ENCODE data around the gene LARP4B.
"Not testable (repeated sequence)": the region's sequence is repeated elsewhere in the genome, so short reads cannot be mapped to it uniquely, and the experiment has no call there.

The LARP4B gene

DNA sequence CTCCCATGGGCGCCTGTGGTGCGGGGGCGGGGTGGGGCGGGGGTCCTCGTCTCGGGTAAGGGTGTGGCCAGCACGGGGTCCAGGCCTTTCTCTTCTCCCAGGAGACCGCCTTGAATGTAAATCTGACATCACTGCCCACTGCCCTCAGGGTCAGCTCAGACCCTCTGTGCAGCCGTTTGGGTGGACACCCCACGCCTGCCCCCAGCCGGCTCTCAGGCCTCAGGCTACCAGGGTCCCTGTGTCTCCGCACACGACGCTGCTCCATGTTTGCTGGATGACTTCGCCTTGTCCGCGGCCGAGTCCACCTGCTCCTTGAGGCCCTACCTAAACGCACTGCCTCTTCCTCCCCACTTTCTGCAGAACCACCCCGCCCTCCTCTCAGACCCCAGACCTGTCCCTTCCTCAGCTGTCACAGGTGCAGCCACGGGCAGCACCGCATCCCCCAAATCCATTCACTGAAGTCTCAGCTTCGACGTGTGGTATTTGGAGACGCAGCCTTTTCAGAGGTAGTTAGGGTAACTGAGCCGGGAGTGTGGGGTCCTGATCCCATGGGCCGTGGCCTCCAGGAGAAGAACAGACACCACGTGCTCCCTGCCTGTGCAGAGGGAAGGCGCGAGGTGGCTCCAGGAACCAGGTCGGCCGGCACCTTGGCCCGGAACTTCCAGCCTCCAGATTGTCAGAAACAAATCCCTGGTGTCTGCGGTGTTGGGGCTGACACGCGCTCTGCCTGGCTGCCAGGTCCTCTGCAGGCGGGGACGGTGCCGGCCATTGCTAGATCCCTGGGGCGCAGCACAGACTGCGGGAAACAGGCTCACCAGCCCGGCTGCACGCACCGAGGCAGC lies 144.7 kb downstream of the LARP4B start:
- no peak for DNase-seq (ENCODE audit: low spot score)

GRCh38 chr10:785861-786214 lies 145.7 kb downstream of the LARP4B start:
- DNase-seq (ENCODE audit: low spot score): no peak

GRCh38 chr10:785089-785860 lies 146.2 kb downstream of the LARP4B start:
- DNase-seq (ENCODE audit: low spot score): no peak

GRCh38 chr10:784403-785088 lies 147.0 kb downstream of the LARP4B start:
- no peak for DNase-seq (ENCODE audit: low spot score)

DNA sequence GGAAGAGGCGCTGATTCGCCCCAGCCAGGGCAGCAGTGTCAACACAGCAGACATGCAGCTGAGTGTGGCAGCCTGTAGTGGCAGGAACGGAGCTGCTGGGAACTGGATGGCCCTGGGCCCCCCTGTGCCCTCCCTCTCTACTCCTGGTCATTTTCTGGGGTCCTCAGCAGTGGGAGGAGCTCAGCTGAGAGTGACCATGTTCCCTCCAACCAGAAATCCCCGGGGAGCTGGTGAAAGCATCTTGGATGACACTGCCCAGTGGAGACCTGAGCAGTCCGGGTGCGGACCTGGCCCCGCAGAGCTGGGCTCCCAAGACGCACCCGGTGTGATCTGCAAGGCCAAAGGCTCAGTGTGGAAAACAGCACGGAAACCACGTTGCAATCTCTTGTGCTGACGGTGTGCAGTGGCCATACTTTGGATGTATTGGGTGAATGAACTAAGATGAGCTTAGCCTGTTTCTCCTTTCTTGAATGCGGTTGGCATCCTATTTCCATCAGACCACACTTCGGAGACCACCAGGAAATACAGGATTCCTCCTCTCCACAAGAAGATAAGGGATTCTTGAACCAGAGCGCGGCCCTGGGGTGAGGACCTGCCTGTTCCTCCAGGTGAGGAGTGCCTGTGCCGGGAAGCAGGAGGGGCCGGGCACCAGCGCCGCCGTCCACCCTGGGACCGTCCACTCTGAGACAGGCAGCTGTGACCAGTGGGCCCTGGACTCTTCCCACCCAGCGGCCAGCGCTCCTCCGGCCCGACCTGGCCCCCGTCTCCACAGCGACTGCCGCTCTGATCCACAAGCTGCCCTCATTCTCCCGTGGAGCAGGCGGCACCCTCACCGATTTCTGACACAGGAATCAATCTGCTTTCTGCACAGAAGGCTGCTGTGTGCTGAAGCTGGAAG lies 148.5 kb downstream of the LARP4B start:
- no peak for DNase-seq (ENCODE audit: low spot score)

GRCh38 chr10:780536-781524 lies 150.7 kb downstream of the LARP4B start:
- no peak for DNase-seq (ENCODE audit: low spot score)

GRCh38 chr10:778626-779330 lies 152.7 kb downstream of the LARP4B start:
- no peak for DNase-seq (ENCODE audit: low spot score)

GRCh38 chr10:777913-778479 lies 153.5 kb downstream of the LARP4B start:
- DNase-seq (ENCODE audit: low spot score): no peak

DNA sequence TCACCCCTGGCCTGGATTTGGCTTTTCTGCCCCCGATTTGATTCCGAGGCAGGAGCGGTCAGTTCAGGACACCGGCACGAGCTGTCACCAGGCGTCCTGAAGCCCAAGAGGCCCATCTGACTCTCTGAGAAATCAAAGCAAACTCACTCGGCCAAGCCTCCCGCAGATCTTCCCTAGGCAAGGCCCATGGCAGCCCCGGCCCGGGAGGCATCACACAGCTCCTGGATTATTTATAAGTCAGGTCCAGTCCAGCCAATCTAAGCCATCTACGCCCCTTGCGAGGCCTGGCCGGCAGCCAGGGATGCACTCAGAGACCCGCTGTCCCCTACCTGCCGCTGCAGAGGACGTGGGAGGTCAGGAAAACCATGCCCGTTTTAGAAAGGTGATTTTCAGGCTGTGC lies 154.7 kb downstream of the LARP4B start:
- DNase-seq (ENCODE audit: low spot score): no peak

DNA sequence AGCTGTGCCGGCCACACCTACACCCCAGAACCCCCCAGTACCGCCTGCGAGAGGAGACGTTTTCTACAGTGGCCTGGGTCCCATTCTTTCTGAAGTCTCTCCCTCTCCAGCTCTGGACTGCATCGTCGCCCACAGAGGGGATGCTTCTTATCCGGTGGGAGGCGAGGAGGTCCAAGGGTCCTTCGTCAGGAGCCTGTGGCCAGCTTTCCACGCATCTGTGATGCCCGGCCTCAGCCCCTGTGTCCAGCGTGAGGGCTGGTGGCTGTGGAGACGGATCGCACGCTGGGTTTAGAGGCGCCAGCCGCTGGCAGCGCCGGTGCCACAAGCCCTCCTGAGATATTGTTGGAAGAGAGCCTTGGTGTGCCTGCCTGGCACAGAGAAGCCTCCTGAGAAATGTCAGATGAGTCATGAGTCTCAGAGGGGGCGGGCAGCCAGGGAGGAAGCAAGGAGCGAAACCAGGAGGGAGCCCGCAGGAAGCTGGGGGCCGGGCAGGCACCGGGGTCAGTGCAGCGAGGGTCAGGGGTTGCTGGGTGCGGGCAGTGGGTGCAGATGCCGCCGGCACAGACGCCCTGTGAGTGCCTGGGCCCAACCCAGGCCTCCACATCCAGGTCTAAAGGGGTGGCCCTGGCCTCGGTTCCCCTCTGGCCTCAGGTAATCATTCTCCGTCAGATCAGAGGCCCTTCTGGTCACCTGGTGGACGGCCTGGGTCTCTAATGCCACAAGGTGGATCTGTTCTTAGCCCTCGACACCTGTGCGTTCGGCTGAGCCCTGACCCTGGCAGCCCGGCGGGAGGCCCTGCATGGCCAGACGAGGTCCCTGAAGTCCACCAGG lies 156.0 kb downstream of the LARP4B start:
- no peak for DNase-seq (ENCODE audit: low spot score)

GRCh38 chr10:774661-775244 lies 156.8 kb downstream of the LARP4B start:
- DNase-seq (ENCODE audit: low spot score): no peak

GRCh38 chr10:774223-774622 lies 157.3 kb downstream of the LARP4B start:
- no peak for DNase-seq (ENCODE audit: low spot score)

DNA sequence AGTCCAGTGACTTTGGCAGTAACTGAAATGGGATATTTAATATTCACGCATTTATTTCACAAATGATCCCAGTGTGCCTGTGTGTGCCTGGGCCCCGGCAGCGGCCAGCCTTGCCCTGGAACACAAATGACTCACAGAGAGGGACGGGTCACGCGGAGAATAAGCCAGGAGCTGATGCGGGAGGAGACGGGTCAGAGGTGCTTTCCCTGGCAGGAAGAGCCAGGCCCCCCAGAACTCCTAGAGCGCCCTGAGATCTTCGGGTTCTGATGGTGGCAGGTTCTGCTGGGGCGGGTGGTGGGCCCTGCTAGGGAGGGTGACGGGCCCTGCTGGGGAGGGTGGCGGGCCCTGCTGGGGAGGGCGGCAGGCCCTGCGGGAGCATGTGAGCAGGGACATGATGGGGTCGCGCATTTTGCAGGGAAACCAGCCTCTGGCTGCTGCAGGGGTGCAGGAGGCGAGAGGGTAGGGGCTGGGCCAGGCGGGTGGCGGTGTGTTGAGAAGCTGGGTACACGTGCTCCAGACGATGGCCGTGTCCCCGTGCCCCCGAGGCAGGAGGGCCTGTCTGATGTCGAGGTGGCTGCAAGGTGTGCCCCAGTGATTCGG lies 157.8 kb downstream of the LARP4B start:
- no peak for DNase-seq (ENCODE audit: low spot score)

- DNase-seq (ENCODE audit: low spot score): no peak
Observed at GRCh38 chr10:772227-772637, 159.3 kb downstream of the LARP4B start.

- DNase-seq (ENCODE audit: low spot score): no peak
Observed at GRCh38 chr10:771647-772046, 159.9 kb downstream of the LARP4B start.

GRCh38 chr10:770975-771374 lies 160.5 kb downstream of the LARP4B start:
- DNase-seq (ENCODE audit: low spot score): no peak

DNA sequence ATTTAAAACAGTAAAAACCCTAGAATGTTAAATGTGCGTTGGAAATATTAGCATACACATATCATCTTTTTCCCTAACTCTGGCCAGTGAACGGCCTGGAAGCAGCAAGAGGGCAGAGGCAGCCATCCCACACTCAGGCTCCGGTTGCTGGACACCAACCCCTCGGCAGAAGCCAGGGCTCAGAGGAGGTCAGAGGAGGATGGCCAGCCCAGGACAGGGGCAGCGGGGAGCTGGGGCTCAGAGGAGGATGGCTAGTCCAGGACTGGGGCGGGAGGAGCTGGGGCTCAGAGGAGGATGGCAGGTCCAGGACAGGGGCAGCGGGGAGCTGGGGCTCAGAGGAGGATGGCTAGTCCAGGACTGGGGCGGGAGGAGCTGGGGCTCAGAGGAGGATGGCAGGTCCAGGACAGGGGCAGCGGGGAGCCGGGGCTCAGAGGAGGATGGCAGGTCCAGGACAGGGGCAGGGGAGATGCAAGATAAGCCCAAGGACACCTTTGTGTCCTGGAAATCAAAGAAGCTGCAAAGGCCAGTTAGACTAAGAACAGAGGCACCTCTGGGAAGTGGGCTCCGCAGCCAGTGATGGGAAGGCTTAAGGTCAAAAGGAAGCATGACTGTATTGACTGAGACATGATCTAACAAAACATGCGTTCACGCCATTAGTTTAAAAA lies 161.3 kb downstream of the LARP4B start:
- DNase-seq (ENCODE audit: low spot score): not testable (repeated sequence)

Measured in CD4-positive, alpha-beta T cell treated with Interleukin-2 at 100 ng/mL for 4 hours (primary cell).